Endothelial cell (in vitro differentiated cells): ENCODE data around the gene MTPN. TPM values are rescaled to one million over a fixed set of nuclear protein-coding genes. Genes with fewer than 3 reads are reported as not detected.

Source experiments
- DNase-seq: peaks from one replicate; pipeline ENCODE4 v3.0.0; 2021; ENCODE audit warnings: low spot score
- H3K27ac Mint-ChIP-seq: one replicate; pipeline ENCODE4 v1.8.0; 2021; ENCODE audit warnings: mixed read lengths, inconsistent platforms; ENCODE audit not compliant: unreplicated experiment
- H3K27me3 Mint-ChIP-seq: one replicate; pipeline ENCODE4 v1.8.0; 2021; ENCODE audit warnings: mild to moderate bottlenecking, moderate library complexity, mixed read lengths, inconsistent platforms; ENCODE audit not compliant: unreplicated experiment
- H3K36me3 Mint-ChIP-seq: one replicate; pipeline ENCODE4 v1.8.0; 2021; ENCODE audit warnings: mild to moderate bottlenecking, low read depth, mixed read lengths, inconsistent platforms; ENCODE audit not compliant: unreplicated experiment
- H3K4me1 Mint-ChIP-seq: one replicate; pipeline ENCODE4 v1.8.0; 2021; ENCODE audit warnings: mild to moderate bottlenecking, mixed read lengths, inconsistent platforms; ENCODE audit not compliant: unreplicated experiment
- H3K4me3 Mint-ChIP-seq: one replicate; pipeline ENCODE4 v1.8.0; 2021; ENCODE audit warnings: mild to moderate bottlenecking, mixed read lengths, inconsistent platforms; ENCODE audit not compliant: unreplicated experiment
- H3K9me3 Mint-ChIP-seq: one replicate; pipeline ENCODE4 v1.8.0; 2021; ENCODE audit warnings: mixed read lengths, inconsistent platforms; ENCODE audit not compliant: unreplicated experiment
- total RNA-seq: library from RNA; stranded (reverse); fragmentation: NEBNext Ultra II Directional; extraction: Animal tissue kit (Norgen Biotek cat#: 25700); gene quantifications from one replicate; pipeline ENCODE4 v1.2.1, GENCODE V29; 2021; ENCODE audit not compliant: unreplicated experiment
- TF ChIP-seq, protein P1 (sequence below): fragments of 200-600 bp; sonication (generic); IDR thresholded peaks from one replicate; pipeline ENCODE4 v1.5.0; 2021; ENCODE audit warnings: antibody characterized with exemption; ENCODE audit not compliant: unreplicated experiment

MTPN gene
- total RNA-seq, 1 donor from 2014 or later: 183 TPM

GRCh38 chr7:135990258-135990657 lies 13.1 kb upstream of the MTPN start:
- H3K27me3 Mint-ChIP-seq: no peaks in the 10 kb centered on the region

GRCh38 chr7:135981958-135982646 lies 4.9 kb upstream of the MTPN start:
- DNase-seq: no peak
- H3K27ac Mint-ChIP-seq: no peak overlapping the region
- no peak overlapping the region for H3K4me3 Mint-ChIP-seq
- TF ChIP-seq, protein P1, sequence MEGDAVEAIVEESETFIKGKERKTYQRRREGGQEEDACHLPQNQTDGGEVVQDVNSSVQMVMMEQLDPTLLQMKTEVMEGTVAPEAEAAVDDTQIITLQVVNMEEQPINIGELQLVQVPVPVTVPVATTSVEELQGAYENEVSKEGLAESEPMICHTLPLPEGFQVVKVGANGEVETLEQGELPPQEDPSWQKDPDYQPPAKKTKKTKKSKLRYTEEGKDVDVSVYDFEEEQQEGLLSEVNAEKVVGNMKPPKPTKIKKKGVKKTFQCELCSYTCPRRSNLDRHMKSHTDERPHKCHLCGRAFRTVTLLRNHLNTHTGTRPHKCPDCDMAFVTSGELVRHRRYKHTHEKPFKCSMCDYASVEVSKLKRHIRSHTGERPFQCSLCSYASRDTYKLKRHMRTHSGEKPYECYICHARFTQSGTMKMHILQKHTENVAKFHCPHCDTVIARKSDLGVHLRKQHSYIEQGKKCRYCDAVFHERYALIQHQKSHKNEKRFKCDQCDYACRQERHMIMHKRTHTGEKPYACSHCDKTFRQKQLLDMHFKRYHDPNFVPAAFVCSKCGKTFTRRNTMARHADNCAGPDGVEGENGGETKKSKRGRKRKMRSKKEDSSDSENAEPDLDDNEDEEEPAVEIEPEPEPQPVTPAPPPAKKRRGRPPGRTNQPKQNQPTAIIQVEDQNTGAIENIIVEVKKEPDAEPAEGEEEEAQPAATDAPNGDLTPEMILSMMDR: no peak
- H3K9me3 Mint-ChIP-seq: no peaks in the 10 kb centered on the region
- H3K27me3 Mint-ChIP-seq: no peaks in the 10 kb centered on the region
- no peaks in the 10 kb centered on the region for H3K36me3 Mint-ChIP-seq
- no peaks in the 10 kb centered on the region for H3K4me1 Mint-ChIP-seq

More at GRCh38 chr7:135990258-135990657, 13.1 kb upstream of the MTPN start:
- TF ChIP-seq, protein P1: no peak
- Mint-ChIP-seq H3K9me3 (no peaks in the 10 kb centered on the region), H3K36me3 (no peaks in the 10 kb centered on the region), H3K27ac (no peak overlapping the region), H3K4me3 (no peak overlapping the region), H3K4me1 (peaks cover 4% of the 10 kb centered on the region)
- no peak for DNase-seq

DNA sequence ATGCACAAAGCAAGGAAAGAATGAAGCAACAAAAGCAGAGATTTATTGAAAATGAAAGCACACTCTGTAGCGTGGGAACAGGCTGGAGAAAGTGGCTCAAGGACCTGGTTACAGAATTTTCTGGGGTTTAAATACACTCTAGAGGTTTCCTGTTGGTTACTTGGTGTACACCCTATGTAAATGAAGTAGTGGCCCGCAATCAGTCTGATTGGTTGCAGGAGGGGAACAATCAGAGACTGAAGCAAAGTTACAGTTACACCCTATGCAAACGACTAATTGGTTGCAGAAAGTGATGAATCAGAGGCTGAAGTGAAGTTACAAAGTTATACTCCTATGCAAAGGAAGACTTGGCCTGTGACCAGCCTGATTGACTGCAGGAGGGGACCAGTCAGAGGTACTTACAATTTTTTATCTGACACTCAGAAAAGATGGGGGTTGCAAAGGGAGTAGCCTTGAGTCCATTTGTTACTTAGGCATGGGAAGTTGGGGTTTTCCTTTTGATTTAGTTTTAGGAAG lies 3.6 kb upstream of the MTPN start:
- DNase-seq: no peak
- Mint-ChIP-seq H3K4me3 (no peak overlapping the region), H3K36me3 (no peaks in the 10 kb centered on the region), H3K27me3 (no peaks in the 10 kb centered on the region), H3K9me3 (no peaks in the 10 kb centered on the region), H3K4me1 (peaks cover 9% of the 10 kb centered on the region), H3K27ac (no peak overlapping the region)
- TF ChIP-seq, protein P1: no peak

DNA sequence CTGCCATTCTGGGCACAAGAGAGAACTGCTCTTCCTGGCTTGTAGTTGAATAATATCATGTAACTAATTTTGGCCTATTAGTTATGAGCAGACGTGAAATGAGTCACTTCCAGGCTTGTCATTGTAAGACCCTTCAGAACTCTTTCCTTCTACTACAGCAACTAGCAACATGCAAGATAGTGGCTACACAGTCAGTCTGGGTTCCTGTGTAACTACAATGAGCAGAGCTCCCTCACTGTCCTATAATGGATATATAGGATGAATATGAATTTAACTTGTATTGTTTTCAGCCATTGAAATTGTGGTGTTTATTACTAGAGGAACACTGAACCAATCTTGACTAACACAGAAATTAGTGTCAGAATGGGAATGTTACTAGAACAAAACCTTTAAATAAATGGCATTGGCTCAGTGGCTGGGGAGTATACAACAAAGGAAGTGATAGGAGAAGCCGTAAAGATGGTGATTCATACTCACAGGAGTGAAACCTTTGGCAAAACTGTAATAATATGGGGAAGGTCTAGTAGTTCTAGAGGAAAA lies 2.9 kb upstream of the MTPN start:
- Mint-ChIP-seq H3K36me3 (no peaks in the 10 kb centered on the region), H3K4me1 (peaks cover 12% of the 10 kb centered on the region), H3K27me3 (no peaks in the 10 kb centered on the region), H3K9me3 (no peaks in the 10 kb centered on the region), H3K4me3 (no peak overlapping the region), H3K27ac (no peak overlapping the region)
- TF ChIP-seq, protein P1: no peak
- no peak for DNase-seq

- H3K27me3 Mint-ChIP-seq: no peaks in the 10 kb centered on the region
- TF ChIP-seq, protein P1: no peak
- H3K9me3 Mint-ChIP-seq: no peaks in the 10 kb centered on the region
- H3K4me3 Mint-ChIP-seq: no peak overlapping the region
- H3K4me1 Mint-ChIP-seq: peaks cover 16% of the 10 kb centered on the region
- no peak overlapping the region for H3K27ac Mint-ChIP-seq
- DNase-seq: no peak
- H3K36me3 Mint-ChIP-seq: no peaks in the 10 kb centered on the region
Measured at GRCh38 chr7:135979471-135980011, 2.4 kb upstream of the MTPN start.
